Endothelial cell of umbilical vein (primary cell): ENCODE results near the gene RASGRF2. TPM values are rescaled to one million over a fixed set of nuclear protein-coding genes. Genes with fewer than 3 reads are reported as not detected.

Experiments
- BruUV-seq: library from RNA; stranded (reverse); fragments of 400-500 nt; replicated peaks from 2 replicates; lab custom pipeline; 2021; lab: Mats Ljungman, UMichigan
- CTCF ChIA-PET: fragments of 300-600, 350-600 bp; sonication (Branson Sonifier 250); formaldehyde crosslinking; loops from one replicate; lab custom pipeline; 2021; ENCODE audit warnings: antibody characterized with exemption, inconsistent platforms; lab: Charles Lee
- POLR2A ChIA-PET: fragments of 300-600, 350-600 bp; sonication (Branson Sonifier 250); formaldehyde crosslinking; loops from one replicate; lab custom pipeline; 2021; ENCODE audit warnings: antibody characterized with exemption, inconsistent platforms; lab: Charles Lee
- DNase-seq: peaks from one replicate; pipeline ENCODE4 v3.0.0-alpha.2; 2011; ENCODE audit warnings: low read depth, low spot score
- FAIRE-seq: peaks from 2 replicates; lab custom pipeline; 2011; peaks lifted over from hg19 to GRCh38; lab: Jason Lieb, UNC
- H2AFZ ChIP-seq: 2 replicates; pipeline ENCODE4 v1.6.0; 2012; ENCODE audit warnings: low read depth, low read length, control low read depth, inconsistent platforms
- H3K27ac ChIP-seq: 2 replicates; pipeline ENCODE4 v1.5.1; 2011; ENCODE audit warnings: low read depth, mild to moderate bottlenecking, control low read depth, low read length, moderate library complexity; ENCODE audit not compliant: insufficient read depth
- H3K27me3 ChIP-seq, 2 experiments: 2 replicates each; pipeline versions ENCODE4 v1.6.0 to v1.6.1; 2011; ENCODE audit warnings: low read length in 2 of 2, mixed read lengths in 1 of 2; ENCODE audit not compliant: control insufficient read depth in 2 of 2, insufficient read depth in 2 of 2
- H3K36me3 ChIP-seq, 2 experiments: 2 replicates in 1 of 2; 3 replicates in 1 of 2; pipeline ENCODE4 v1.5.1; 2011; ENCODE audit warnings: low read length in 2 of 2, mild to moderate bottlenecking in 1 of 2, moderate library complexity in 1 of 2; ENCODE audit not compliant: control insufficient read depth in 2 of 2, insufficient read depth in 2 of 2; ENCODE audit errors: extremely low read depth in 1 of 2
- H3K4me1 ChIP-seq: 3 replicates; pipeline ENCODE4 v1.5.1; 2011; ENCODE audit warnings: mild to moderate bottlenecking, low read length; ENCODE audit not compliant: control insufficient read depth, insufficient read depth; ENCODE audit errors: extremely low read depth
- H3K4me2 ChIP-seq: 2 replicates; pipeline ENCODE4 v1.6.1; 2011; ENCODE audit warnings: low read length, control low read depth, mixed read lengths; ENCODE audit not compliant: insufficient read depth
- H3K4me3 ChIP-seq, 3 experiments: fragments of 200-600 bp in 1 of 3; sonication (generic), shearing (Covaris generic) in 1 of 3; replicated peaks in 1 of 3; 2 replicates each; pipeline ENCODE4 v1.5.1; 2011 to 2016; ENCODE audit warnings: control low read depth in 3 of 3, low read length in 3 of 3, mild to moderate bottlenecking in 2 of 3, inconsistent platforms in 1 of 3, low read depth in 1 of 3, moderate library complexity in 1 of 3; ENCODE audit not compliant: insufficient read depth in 1 of 3
- H3K79me2 ChIP-seq: 2 replicates; pipeline ENCODE4 v1.6.0; 2012; ENCODE audit warnings: low read length, inconsistent platforms; ENCODE audit not compliant: control insufficient read depth, insufficient read depth
- H3K9ac ChIP-seq: replicated peaks from 2 replicates; pipeline ENCODE3; 2011; ENCODE audit warnings: low read length, control low read depth; ENCODE audit not compliant: insufficient read depth; ENCODE audit errors: extremely low read depth
- H3K9me1 ChIP-seq: replicated peaks from 3 replicates; pipeline ENCODE4 v1.6.0; 2011; ENCODE audit warnings: mild to moderate bottlenecking, low read length; ENCODE audit not compliant: control insufficient read depth, insufficient read depth; ENCODE audit errors: extremely low read depth
- H3K9me3 ChIP-seq: replicated peaks from 2 replicates; pipeline ENCODE4 v1.5.1; 2012; ENCODE audit warnings: low read length, inconsistent platforms; ENCODE audit not compliant: control insufficient read depth, insufficient read depth
- H4K20me1 ChIP-seq: replicated peaks from 2 replicates; pipeline ENCODE3; 2011; ENCODE audit warnings: mild to moderate bottlenecking, low read length; ENCODE audit not compliant: control insufficient read depth, insufficient read depth; ENCODE audit errors: extremely low read depth
- CTCF ChIP-seq, 2 donors: IDR thresholded peaks; 1 replicate in 1 of 2; 2 replicates in 1 of 2; pipeline ENCODE4 v1.5.1; 2011; ENCODE audit warnings: low read length in 2 of 2, mild to moderate bottlenecking in 2 of 2, moderate library complexity in 2 of 2, control low read depth in 1 of 2, inconsistent platforms in 1 of 2, low read depth in 1 of 2; ENCODE audit not compliant: insufficient read depth in 1 of 2; ENCODE audit errors: extremely low read depth in 1 of 2
- EZH2 ChIP-seq: IDR thresholded peaks from 2 replicates; pipeline ENCODE4 v1.6.1; 2012; ENCODE audit warnings: borderline replicate concordance, low read depth, mild to moderate bottlenecking, moderate library complexity, low read length, inconsistent platforms; ENCODE audit not compliant: severe bottlenecking
- FOS ChIP-seq: IDR thresholded peaks from 2 replicates; pipeline ENCODE4 v1.6.1; 2011; ENCODE audit warnings: mild to moderate bottlenecking, low read length, moderate library complexity, borderline replicate concordance; ENCODE audit not compliant: insufficient read depth
- GATA2 ChIP-seq: IDR thresholded peaks from 2 replicates; pipeline ENCODE4 v1.7.0; 2011; ENCODE audit warnings: low read depth, mild to moderate bottlenecking, moderate library complexity, mixed read lengths, low read length; ENCODE audit not compliant: insufficient read length, insufficient read depth
- JUN ChIP-seq: IDR thresholded peaks from 2 replicates; pipeline ENCODE4 v1.6.1; 2011; ENCODE audit warnings: borderline replicate concordance, low read depth; ENCODE audit not compliant: insufficient read length, insufficient read depth
- MAX ChIP-seq: IDR thresholded peaks from 2 replicates; pipeline ENCODE4 v1.6.1; 2011; ENCODE audit not compliant: insufficient read depth, insufficient read length
- MYC ChIP-seq: IDR thresholded peaks from one replicate; pipeline ENCODE4 v1.6.1; 2011; ENCODE audit warnings: mild to moderate bottlenecking, low read depth, low read length
- POLR2A ChIP-seq: IDR thresholded peaks from 2 replicates; pipeline ENCODE4 v1.6.1; 2012; ENCODE audit warnings: low read depth, mild to moderate bottlenecking, control low read depth, low read length
- POLR2AphosphoS5 ChIP-seq: IDR thresholded peaks from 2 replicates; pipeline ENCODE4 v1.6.1; 2012; ENCODE audit warnings: low read depth, mild to moderate bottlenecking, control low read depth, low read length, moderate library complexity; ENCODE audit not compliant: insufficient read depth
- dilution Hi-C: fragments of 300-500 bp; cut with MboI; formaldehyde crosslinking; loops from one replicate; pipeline ENCODE4 v1.15.0; 2019; ENCODE audit warnings: low sequenced_read_pairs; ENCODE audit not compliant: extremely low pct_ligation_motif_present
- intact Hi-C: fragments of 100-400 bp; cut with micrococcal nuclease; formaldehyde crosslinking; loops from one replicate; pipeline ENCODE4 v1.10.0; 2022
- polyA plus RNA-seq, 4 experiments: library from polyadenylated mRNA; depleted of rRNA in 3 of 4; stranded (reverse) in 3 of 4; unstranded in 1 of 4; fragments of >200 nt; gene quantifications; 2 replicates each; pipeline versions ENCODE4 v1.2.1 to v1.2.3, GENCODE V29; 2011 to 2012; ENCODE audit warnings: missing spikeins in 1 of 4
- total RNA-seq: library from RNA; stranded (reverse); gene quantifications from 2 replicates; pipeline ENCODE4 v1.2.3, GENCODE V29; 2021

RASGRF2 gene
- total and polyA plus RNA-seq, 2 donors (not counting 3 experiments of a cell fraction or from before 2014, with no cell fraction given): 0.41 to 4.0 TPM

DNA sequence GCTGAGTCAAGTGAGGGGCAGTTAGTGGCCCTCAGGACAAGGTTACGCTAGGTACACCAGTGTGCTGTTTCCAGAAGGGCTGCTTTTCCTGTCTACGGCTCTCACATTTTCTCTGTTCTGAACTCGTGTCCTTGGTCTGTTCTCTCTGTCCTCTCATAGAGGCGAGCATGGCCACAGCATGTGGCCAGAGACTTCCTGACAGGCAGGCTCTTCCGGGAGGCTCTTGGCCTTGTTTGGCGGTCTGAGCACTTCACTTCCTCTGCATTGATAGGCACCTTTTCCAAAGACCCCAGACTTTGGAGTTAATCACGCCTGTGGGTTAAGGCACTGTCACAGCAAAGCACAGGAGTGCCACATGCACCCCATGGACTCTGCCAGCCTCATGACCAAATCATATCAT lies 274.1 kb downstream of the RASGRF2 start:
- TF ChIP-seq CTCF (IDR thresholded peaks at IDR 0.05; ENCODE audit: extremely low read depth in 1 of 2, insufficient read depth in 1 of 2, low read depth in 1 of 2, low read length in 2 of 2) (no peak), MAX (no peak), GATA2 (no peak), FOS (no peak), POLR2A (no peak), EZH2 (no peak), JUN (no peak), POLR2AphosphoS5 (no peak), MYC (no peak)
- POLR2A ChIA-PET: no interaction called here
- dilution Hi-C loops (no loop called here), intact Hi-C loops (no loop called here)
- no peak overlapping the region for H3K9ac ChIP-seq
- H3K9me3 ChIP-seq: no peaks in the 10 kb centered on the region
- BruUV-seq: no TSS peak
- H3K79me2 ChIP-seq: no peaks in the 10 kb centered on the region
- no peak for FAIRE-seq
- CTCF ChIA-PET: no interaction called here
- no peaks in the 10 kb centered on the region for H3K27me3 ChIP-seq
- H3K4me1 ChIP-seq: no peaks in the 10 kb centered on the region
- no peak overlapping the region for H2AFZ ChIP-seq
- no peak overlapping the region for H3K4me2 ChIP-seq
- DNase-seq: no peak
- no peaks in the 10 kb centered on the region for H4K20me1 ChIP-seq
- no peaks in the 10 kb centered on the region for H3K9me1 ChIP-seq
- H3K4me3 ChIP-seq: no peak overlapping the region
- no peaks in the 10 kb centered on the region for H3K36me3 ChIP-seq
- no peak overlapping the region for H3K27ac ChIP-seq
